Measurements from ENCODE around the gene DIAPH3. TPM values are rescaled to one million over a fixed set of nuclear protein-coding genes. Genes with fewer than 3 reads are reported as not detected.

The DIAPH3 gene
- total RNA-seq, 2 experiments from 2014 or later: 0.08 to 0.11 TPM

- Mint-ChIP-seq H3K27me3 (no peaks in the 10 kb centered on the region), H3K4me1 (ENCODE audit: low read depth) (no peaks in the 10 kb centered on the region), H3K27ac (no peak overlapping the region), H3K36me3 (ENCODE audit: low read depth) (no peaks in the 10 kb centered on the region), H3K9me3 (no peaks in the 10 kb centered on the region), H3K4me3 (no peak overlapping the region)
- ChIA-PET POLR2A (no interaction called here), CTCF (no interaction called here)
- Histone ChIP-seq H3K36me3 (ENCODE audit: insufficient read depth, low read length) (no peaks in the 10 kb centered on the region), H3K27ac (ENCODE audit: low read depth in 1 of 2, low read length in 2 of 2) (no peak overlapping the region), H3K4me3 (ENCODE audit: low read length) (no peak overlapping the region), H3K27me3 (ENCODE audit: control insufficient read depth in 1 of 2, insufficient read depth in 2 of 2, low read length in 2 of 2) (no peaks in the 10 kb centered on the region), H3K4me1 (ENCODE audit: insufficient read depth, low read length) (no peaks in the 10 kb centered on the region), H3K9me3 (ENCODE audit: control insufficient read depth in 1 of 2, insufficient read depth in 1 of 2, low read length in 2 of 2) (no peaks in the 10 kb centered on the region)
- ATAC-seq (ENCODE audit: poor library complexity): no peak
- no peak for DNase-seq
- no peak for TF ChIP-seq CTCF (IDR thresholded peaks at IDR 0.05)
- intact Hi-C loops (cut with DNase I, micrococcal nuclease): no loop called here
Measured at GRCh38 chr13:59880468-59880867, 283.3 kb downstream of the DIAPH3 start.

GRCh38 chr13:59879281-59879680, 284.4 kb downstream of the DIAPH3 start:
- Mint-ChIP-seq H3K9me3 (no peaks in the 10 kb centered on the region), H3K27ac (no peak overlapping the region), H3K4me3 (no peak overlapping the region), H3K4me1 (ENCODE audit: low read depth) (no peaks in the 10 kb centered on the region), H3K27me3 (no peaks in the 10 kb centered on the region), H3K36me3 (ENCODE audit: low read depth) (no peaks in the 10 kb centered on the region)
- no peak for ATAC-seq (ENCODE audit: poor library complexity)
- Histone ChIP-seq H3K36me3 (ENCODE audit: insufficient read depth, low read length) (no peaks in the 10 kb centered on the region), H3K4me1 (ENCODE audit: insufficient read depth, low read length) (no peaks in the 10 kb centered on the region), H3K27ac (ENCODE audit: low read depth in 1 of 2, low read length in 2 of 2) (no peak overlapping the region), H3K4me3 (ENCODE audit: low read length) (no peak overlapping the region), H3K27me3 (ENCODE audit: control insufficient read depth in 1 of 2, insufficient read depth in 2 of 2, low read length in 2 of 2) (no peaks in the 10 kb centered on the region), H3K9me3 (ENCODE audit: control insufficient read depth in 1 of 2, insufficient read depth in 1 of 2, low read length in 2 of 2) (no peaks in the 10 kb centered on the region)
- POLR2A ChIA-PET: no interaction called here
- DNase-seq: no peak
- no peak for TF ChIP-seq CTCF (IDR thresholded peaks at IDR 0.05)
- CTCF ChIA-PET: no interaction called here
- intact Hi-C loops (cut with DNase I, micrococcal nuclease): no loop called here

GRCh38 chr13:59877933-59878332, 285.8 kb downstream of the DIAPH3 start:
- Mint-ChIP-seq H3K4me1 (ENCODE audit: low read depth) (no peaks in the 10 kb centered on the region), H3K4me3 (no peak overlapping the region), H3K9me3 (no peaks in the 10 kb centered on the region), H3K27me3 (no peaks in the 10 kb centered on the region), H3K27ac (no peak overlapping the region), H3K36me3 (ENCODE audit: low read depth) (no peaks in the 10 kb centered on the region)
- CTCF ChIA-PET: no interaction called here
- Histone ChIP-seq H3K36me3 (ENCODE audit: insufficient read depth, low read length) (no peaks in the 10 kb centered on the region), H3K4me1 (ENCODE audit: insufficient read depth, low read length) (no peaks in the 10 kb centered on the region), H3K27me3 (ENCODE audit: control insufficient read depth in 1 of 2, insufficient read depth in 2 of 2, low read length in 2 of 2) (no peaks in the 10 kb centered on the region), H3K4me3 (ENCODE audit: low read length) (no peak overlapping the region), H3K9me3 (ENCODE audit: control insufficient read depth in 1 of 2, insufficient read depth in 1 of 2, low read length in 2 of 2) (no peaks in the 10 kb centered on the region), H3K27ac (ENCODE audit: low read depth in 1 of 2, low read length in 2 of 2) (no peak overlapping the region)
- no peak for ATAC-seq (ENCODE audit: poor library complexity)
- TF ChIP-seq CTCF (IDR thresholded peaks at IDR 0.05): no peak
- no peak for DNase-seq
- POLR2A ChIA-PET: no interaction called here
- intact Hi-C loops (cut with DNase I, micrococcal nuclease): no loop called here

All from CD4-positive, alpha-beta T cell (primary cell).